ENCODE measurements around the gene GAB2. TPM values are rescaled to one million over a fixed set of nuclear protein-coding genes. Genes with fewer than 3 reads are reported as not detected.

GAB2 gene
- total and polyA plus RNA-seq, 2 of the 4 experiments (the other 2 are of a cell fraction) = 3.3 to 5.9 TPM

DNA sequence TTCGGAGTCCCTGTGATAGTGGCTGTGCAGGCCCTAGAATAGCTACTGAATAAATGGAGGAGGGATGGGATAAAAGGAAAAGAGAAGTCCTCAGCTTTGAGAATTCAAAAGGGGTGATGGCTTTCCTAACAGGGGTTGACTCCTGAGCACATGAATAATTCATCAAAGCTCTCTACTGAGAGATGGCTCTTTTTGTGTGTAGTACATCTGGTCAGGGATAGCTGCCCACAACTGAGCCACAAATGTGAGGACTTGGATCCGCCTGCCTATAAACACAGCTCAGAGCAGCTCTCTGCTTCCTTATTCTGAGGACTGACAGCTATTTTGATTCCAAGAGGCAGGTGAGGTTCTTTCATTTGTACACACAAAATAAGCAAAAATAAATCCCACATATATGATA lies 146.6 kb downstream of the GAB2 start:
- H3K4me3 ChIP-seq (ENCODE audit: insufficient read depth, low read depth, low read length) = no peak overlapping the region
- intact Hi-C loops (cut with micrococcal nuclease) = no loop called here
- no TSS peak for BruUV-seq (replicated peaks)
- no peak overlapping the region for H3K27ac ChIP-seq (ENCODE audit: insufficient read depth, low read length)
- H3K79me1 ChIP-seq (ENCODE audit: low read depth in 1 of 2, low read length in 2 of 2) = no peaks in the 10 kb centered on the region; a peak in 1 of 4 replicates
- no peak overlapping the region for H4K91ac ChIP-seq (ENCODE audit: insufficient read depth, low read depth, low read length)
- H4K5ac ChIP-seq (ENCODE audit: low read depth, low read length) = no peak overlapping the region
- no peak overlapping the region for H2AK5ac ChIP-seq (ENCODE audit: low read depth, low read length)
- no peak overlapping the region for H3K18ac ChIP-seq (ENCODE audit: low read depth, low read length)
- no peak overlapping the region for H3K23ac ChIP-seq (ENCODE audit: low read depth, low read length)
- ChIA-PET CTCF (no interaction called here), POLR2A (ENCODE audit: unreplicated experiment) (no interaction called here)
- no peak overlapping the region for H2AK9ac ChIP-seq (replicated peaks; ENCODE audit: low read depth, low read length, poor library complexity)
- no peaks in the 10 kb centered on the region for H3K27me3 ChIP-seq (ENCODE audit: control insufficient read depth, insufficient read depth, low read length)
- no peak overlapping the region for H2AFZ ChIP-seq (replicated peaks; ENCODE audit: low read length, poor library complexity)
- H2BK120ac ChIP-seq (ENCODE audit: low read depth, low read length) = no peak overlapping the region
- in situ Hi-C loops (cut with MboI; ENCODE audit: low sequenced_read_pairs) = no loop called here
- H3K4me2 ChIP-seq (ENCODE audit: low read depth, low read length) = no peak overlapping the region
- peaks cover 5% of the 10 kb centered on the region for H3K36me3 ChIP-seq (ENCODE audit: control insufficient read depth, insufficient read depth, low read length)
- no peaks in the 10 kb centered on the region for H4K20me1 ChIP-seq (ENCODE audit: insufficient read depth, low read length)
- no peak overlapping the region for H3K14ac ChIP-seq (replicated peaks; ENCODE audit: low read depth, low read length)
- WGBS, 2 experiments (ENCODE audit: extremely low coverage in 2 of 2, insufficient read length in 1 of 2) = 100% methylated on average over 1 of the region's 2 CpGs; no CpG with 5 or more reads in 1 of the 2 experiments
- no peak overlapping the region for H2BK5ac ChIP-seq (ENCODE audit: low read depth, low read length, poor library complexity, severe bottlenecking)
- DNase-seq (no peak), ATAC-seq (ENCODE audit: low read depth) (no peak)
- H2BK15ac ChIP-seq (ENCODE audit: low read depth, low read length) = no peak overlapping the region
- H3K9me3 ChIP-seq (ENCODE audit: control insufficient read depth, insufficient read depth, low read length) = peaks cover 7% of the 10 kb centered on the region; the same call in 1 of the 2 replicates
- H3K9me1 ChIP-seq (ENCODE audit: insufficient read depth, low read length) = no peaks in the 10 kb centered on the region
- peaks cover 2% of the 10 kb centered on the region; the same call in 1 of the 2 replicates for H3K4me1 ChIP-seq (ENCODE audit: control insufficient read depth, insufficient read depth, low read length)
- H4K8ac ChIP-seq (ENCODE audit: low read depth in 2 of 2, low read length in 2 of 2) = no peak overlapping the region
- H3K56ac ChIP-seq (ENCODE audit: extremely low read depth, insufficient read depth, low read length) = no peak overlapping the region
- dilution Hi-C loops (cut with HindIII; ENCODE audit: low sequenced_read_pairs, unreplicated experiment) = no loop called here
- TF ChIP-seq MAZ (IDR thresholded peaks at IDR 0.05; ENCODE audit: borderline replicate concordance, low read depth, low read length) (no peak), SMC3 (IDR thresholded peaks at IDR 0.05; ENCODE audit: low read depth, low read length) (no peak), RCOR1 (IDR thresholded peaks at IDR 0.05; ENCODE audit: insufficient replicate concordance, low read length) (no peak), FOS (IDR thresholded peaks at IDR 0.05; ENCODE audit: low read depth, low read length) (no peak), BHLHE40 (IDR thresholded peaks at IDR 0.05; ENCODE audit: low read depth, low read length) (no peak), MXI1 (IDR thresholded peaks at IDR 0.05; ENCODE audit: borderline replicate concordance, low read depth, low read length) (no peak), MAFK (IDR thresholded peaks at IDR 0.05; ENCODE audit: low read depth, low read length) (no peak)
- TF ChIP-seq, protein P1, sequence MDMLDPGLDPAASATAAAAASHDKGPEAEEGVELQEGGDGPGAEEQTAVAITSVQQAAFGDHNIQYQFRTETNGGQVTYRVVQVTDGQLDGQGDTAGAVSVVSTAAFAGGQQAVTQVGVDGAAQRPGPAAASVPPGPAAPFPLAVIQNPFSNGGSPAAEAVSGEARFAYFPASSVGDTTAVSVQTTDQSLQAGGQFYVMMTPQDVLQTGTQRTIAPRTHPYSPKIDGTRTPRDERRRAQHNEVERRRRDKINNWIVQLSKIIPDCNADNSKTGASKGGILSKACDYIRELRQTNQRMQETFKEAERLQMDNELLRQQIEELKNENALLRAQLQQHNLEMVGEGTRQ (IDR thresholded peaks at IDR 0.05; ENCODE audit: low read depth, low read length) = no peak
- H3K9ac ChIP-seq (ENCODE audit: low read depth, low read length) = no peak overlapping the region
- no peak overlapping the region for H3K4ac ChIP-seq (ENCODE audit: low read depth, low read length)
- no peak overlapping the region for H2BK20ac ChIP-seq (ENCODE audit: low read depth, low read length)

All from IMR-90 (cell line).